ENCODE results near the gene HMCN2. TPM values are rescaled to one million over a fixed set of nuclear protein-coding genes. Genes with fewer than 3 reads are reported as not detected.
A peak's percentile ranks its signal among the peaks of the same experiment; 100 is the strongest.

HMCN2 gene
- total and polyA plus RNA-seq, 2 of the 4 experiments (the other 2 are of a cell fraction), result 0.02 TPM; not detected in 1

GRCh38 chr9:130237076-130237475 is 28.5 kb upstream of the HMCN2 start:
- BruUV-seq (replicated peaks), result no TSS peak
- no peak overlapping the region for H3K14ac ChIP-seq (replicated peaks; ENCODE audit: low read depth, low read length)
- dilution Hi-C loops (cut with HindIII; ENCODE audit: low sequenced_read_pairs, unreplicated experiment), result loop anchor here (25.0 kb wide), 1 partner anchor 125 kb away; no protein-coding TSS in a partner anchor
- DNase-seq (no peak), ATAC-seq (ENCODE audit: low read depth) (no peak)
- no peak overlapping the region for H2BK15ac ChIP-seq (ENCODE audit: low read depth, low read length)
- H3K9me1 ChIP-seq (ENCODE audit: insufficient read depth, low read length), result peaks cover 19% of the 10 kb centered on the region
- no peak overlapping the region for H4K91ac ChIP-seq (ENCODE audit: insufficient read depth, low read depth, low read length)
- no peak overlapping the region for H3K9ac ChIP-seq (ENCODE audit: low read depth, low read length)
- ChIA-PET POLR2A (ENCODE audit: unreplicated experiment) (no interaction called here), CTCF (no interaction called here)
- TF ChIP-seq SMC3 (IDR thresholded peaks at IDR 0.05; ENCODE audit: low read depth, low read length) (no peak), MAZ (IDR thresholded peaks at IDR 0.05; ENCODE audit: borderline replicate concordance, low read depth, low read length) (no peak), RAD21 (IDR thresholded peaks at IDR 0.05; ENCODE audit: low read length) (no peak), MXI1 (IDR thresholded peaks at IDR 0.05; ENCODE audit: borderline replicate concordance, low read depth, low read length) (no peak), CEBPB (IDR thresholded peaks at IDR 0.05; ENCODE audit: low read depth, low read length) (no peak), RFX5 (IDR thresholded peaks at IDR 0.05; ENCODE audit: low read depth, low read length) (no peak), BHLHE40 (IDR thresholded peaks at IDR 0.05; ENCODE audit: low read depth, low read length) (no peak)
- TF ChIP-seq, protein P1, sequence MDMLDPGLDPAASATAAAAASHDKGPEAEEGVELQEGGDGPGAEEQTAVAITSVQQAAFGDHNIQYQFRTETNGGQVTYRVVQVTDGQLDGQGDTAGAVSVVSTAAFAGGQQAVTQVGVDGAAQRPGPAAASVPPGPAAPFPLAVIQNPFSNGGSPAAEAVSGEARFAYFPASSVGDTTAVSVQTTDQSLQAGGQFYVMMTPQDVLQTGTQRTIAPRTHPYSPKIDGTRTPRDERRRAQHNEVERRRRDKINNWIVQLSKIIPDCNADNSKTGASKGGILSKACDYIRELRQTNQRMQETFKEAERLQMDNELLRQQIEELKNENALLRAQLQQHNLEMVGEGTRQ (IDR thresholded peaks at IDR 0.05; ENCODE audit: low read depth, low read length), result no peak
- TF ChIP-seq, protein P2, sequence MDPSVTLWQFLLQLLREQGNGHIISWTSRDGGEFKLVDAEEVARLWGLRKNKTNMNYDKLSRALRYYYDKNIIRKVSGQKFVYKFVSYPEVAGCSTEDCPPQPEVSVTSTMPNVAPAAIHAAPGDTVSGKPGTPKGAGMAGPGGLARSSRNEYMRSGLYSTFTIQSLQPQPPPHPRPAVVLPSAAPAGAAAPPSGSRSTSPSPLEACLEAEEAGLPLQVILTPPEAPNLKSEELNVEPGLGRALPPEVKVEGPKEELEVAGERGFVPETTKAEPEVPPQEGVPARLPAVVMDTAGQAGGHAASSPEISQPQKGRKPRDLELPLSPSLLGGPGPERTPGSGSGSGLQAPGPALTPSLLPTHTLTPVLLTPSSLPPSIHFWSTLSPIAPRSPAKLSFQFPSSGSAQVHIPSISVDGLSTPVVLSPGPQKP (IDR thresholded peaks at IDR 0.05; ENCODE audit: borderline replicate concordance, low read depth, low read length), result no peak
- no peak overlapping the region for H3K56ac ChIP-seq (ENCODE audit: extremely low read depth, insufficient read depth, low read length)
- no peaks in the 10 kb centered on the region for H3K27me3 ChIP-seq (ENCODE audit: control insufficient read depth, insufficient read depth, low read length)
- peaks cover 0 to 16% of the 10 kb centered on the region in 2 experiments; a peak in 2 of 4 replicates for H3K79me1 ChIP-seq (ENCODE audit: low read depth in 1 of 2, low read length in 2 of 2)
- H2BK5ac ChIP-seq (ENCODE audit: low read depth, low read length, poor library complexity, severe bottlenecking), result no peak overlapping the region
- H3K4me3 ChIP-seq (ENCODE audit: insufficient read depth, low read depth, low read length), result no peak overlapping the region
- peaks cover 20% of the 10 kb centered on the region for H3K36me3 ChIP-seq (ENCODE audit: control insufficient read depth, insufficient read depth, low read length)
- peaks cover 22% of the 10 kb centered on the region; the same call in 1 of the 2 replicates for H4K20me1 ChIP-seq (ENCODE audit: insufficient read depth, low read length)
- H2BK120ac ChIP-seq (ENCODE audit: low read depth, low read length), result no peak overlapping the region
- in situ Hi-C loops (cut with MboI; ENCODE audit: low sequenced_read_pairs), result loop anchor here (25.0 kb wide), 1 partner anchor 125 kb away; no protein-coding TSS in a partner anchor
- H2AFZ ChIP-seq (replicated peaks; ENCODE audit: low read length, poor library complexity), result no peak overlapping the region
- peaks cover 8% of the 10 kb centered on the region for H3K4me1 ChIP-seq (ENCODE audit: control insufficient read depth, insufficient read depth, low read length)
- H4K5ac ChIP-seq (ENCODE audit: low read depth, low read length), result no peak overlapping the region
- 0 out of 4 replicates have a peak overlapping the region, but pooled peaks of 1 of the 2 experiments have one; percentile 5 for H4K8ac ChIP-seq (ENCODE audit: low read depth in 2 of 2, low read length in 2 of 2)
- no peak overlapping the region for H2AK9ac ChIP-seq (replicated peaks; ENCODE audit: low read depth, low read length, poor library complexity)
- H3K18ac ChIP-seq (ENCODE audit: low read depth, low read length), result no peak overlapping the region
- H2BK20ac ChIP-seq (ENCODE audit: low read depth, low read length), result no peak overlapping the region
- intact Hi-C loops (cut with micrococcal nuclease), result loop anchor here (2.0 to 10.0 kb wide), 3 partner anchors 64 to 352 kb away; partner anchors contain the start of gene NCS1
- no peak overlapping the region for H3K23ac ChIP-seq (ENCODE audit: low read depth, low read length)
- no peak overlapping the region for H3K4me2 ChIP-seq (ENCODE audit: low read depth, low read length)
- no peak overlapping the region for H2AK5ac ChIP-seq (ENCODE audit: low read depth, low read length)
- H3K27ac ChIP-seq (ENCODE audit: insufficient read depth, low read length), result no peak overlapping the region
- no peak overlapping the region for H3K4ac ChIP-seq (ENCODE audit: low read depth, low read length)
- no peaks in the 10 kb centered on the region for H3K9me3 ChIP-seq (ENCODE audit: control insufficient read depth, insufficient read depth, low read length)
- 90% methylated on average over 2 of the region's 11 CpGs; no CpG with 5 or more reads in 1 of the 2 experiments for WGBS, 2 experiments (ENCODE audit: extremely low coverage in 2 of 2, insufficient read length in 1 of 2)
